GM13976 (cell line): Measurements from ENCODE around the gene SPECC1.

Experiments
- DNase-seq: peaks from one replicate; pipeline ENCODE4 v3.0.0; 2012; ENCODE audit warnings: low spot score
- in situ Hi-C: fragments of 300-500 bp; cut with MboI; formaldehyde crosslinking; loops from one replicate; pipeline ENCODE4 v1.12.0; 2022; ENCODE audit warnings: low sequenced_read_pairs, mixed read lengths, inconsistent platforms; ENCODE audit not compliant: unreplicated experiment
- TF ChIP-seq, protein P1 (sequence below): IDR thresholded peaks from 2 replicates; pipeline ENCODE4 v1.5.1; 2012; ENCODE audit warnings: borderline replicate concordance, mild to moderate bottlenecking; ENCODE audit not compliant: insufficient read depth; ENCODE audit errors: extremely low read depth, missing control alignments, control extremely low read depth

Gene SPECC1

DNA sequence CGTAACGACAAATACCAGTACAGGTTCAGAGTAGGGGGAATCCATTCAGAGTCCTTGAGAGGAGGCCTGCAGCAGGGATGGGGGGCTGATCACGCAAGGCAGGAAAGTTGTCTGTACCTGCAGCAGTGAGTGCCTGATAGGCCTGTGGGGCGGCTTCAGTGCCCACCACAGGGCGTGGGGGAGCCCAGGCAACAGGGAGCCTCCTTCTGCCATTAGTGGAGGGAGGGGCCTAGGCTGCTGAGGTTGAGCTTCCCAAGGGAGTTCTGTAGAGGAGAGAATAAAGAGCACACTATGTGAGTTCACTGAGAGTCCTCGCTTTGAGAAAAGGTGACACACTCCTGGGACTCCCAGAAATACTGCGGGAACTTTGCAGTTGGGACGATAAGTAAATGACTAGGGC lies 134.6 kb downstream of the SPECC1 start:
- TF ChIP-seq, protein P1, sequence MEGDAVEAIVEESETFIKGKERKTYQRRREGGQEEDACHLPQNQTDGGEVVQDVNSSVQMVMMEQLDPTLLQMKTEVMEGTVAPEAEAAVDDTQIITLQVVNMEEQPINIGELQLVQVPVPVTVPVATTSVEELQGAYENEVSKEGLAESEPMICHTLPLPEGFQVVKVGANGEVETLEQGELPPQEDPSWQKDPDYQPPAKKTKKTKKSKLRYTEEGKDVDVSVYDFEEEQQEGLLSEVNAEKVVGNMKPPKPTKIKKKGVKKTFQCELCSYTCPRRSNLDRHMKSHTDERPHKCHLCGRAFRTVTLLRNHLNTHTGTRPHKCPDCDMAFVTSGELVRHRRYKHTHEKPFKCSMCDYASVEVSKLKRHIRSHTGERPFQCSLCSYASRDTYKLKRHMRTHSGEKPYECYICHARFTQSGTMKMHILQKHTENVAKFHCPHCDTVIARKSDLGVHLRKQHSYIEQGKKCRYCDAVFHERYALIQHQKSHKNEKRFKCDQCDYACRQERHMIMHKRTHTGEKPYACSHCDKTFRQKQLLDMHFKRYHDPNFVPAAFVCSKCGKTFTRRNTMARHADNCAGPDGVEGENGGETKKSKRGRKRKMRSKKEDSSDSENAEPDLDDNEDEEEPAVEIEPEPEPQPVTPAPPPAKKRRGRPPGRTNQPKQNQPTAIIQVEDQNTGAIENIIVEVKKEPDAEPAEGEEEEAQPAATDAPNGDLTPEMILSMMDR = no peak
- no peak for DNase-seq
- in situ Hi-C loops = no loop called here

DNA sequence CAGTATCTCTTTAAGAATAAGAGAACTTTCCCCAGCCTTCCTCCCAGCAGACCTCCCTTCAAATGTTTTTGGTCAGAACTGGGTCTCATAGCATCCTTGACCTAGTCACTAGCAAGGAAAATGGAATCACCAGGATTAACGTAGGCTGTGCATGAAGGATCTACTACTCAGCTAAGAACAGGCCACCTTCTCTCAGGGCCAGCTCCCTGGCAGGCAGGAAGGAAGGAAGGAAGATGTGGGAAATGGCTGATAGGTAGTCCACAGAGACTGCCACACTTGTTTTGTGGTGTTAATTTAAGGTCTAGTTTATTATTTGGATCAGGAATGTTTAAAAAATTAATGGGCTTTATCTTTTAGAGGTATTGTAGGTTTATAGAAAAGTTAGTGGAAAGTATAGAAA lies 136.4 kb downstream of the SPECC1 start:
- TF ChIP-seq, protein P1 = no peak
- in situ Hi-C loops = no loop called here
- DNase-seq = no peak

DNA sequence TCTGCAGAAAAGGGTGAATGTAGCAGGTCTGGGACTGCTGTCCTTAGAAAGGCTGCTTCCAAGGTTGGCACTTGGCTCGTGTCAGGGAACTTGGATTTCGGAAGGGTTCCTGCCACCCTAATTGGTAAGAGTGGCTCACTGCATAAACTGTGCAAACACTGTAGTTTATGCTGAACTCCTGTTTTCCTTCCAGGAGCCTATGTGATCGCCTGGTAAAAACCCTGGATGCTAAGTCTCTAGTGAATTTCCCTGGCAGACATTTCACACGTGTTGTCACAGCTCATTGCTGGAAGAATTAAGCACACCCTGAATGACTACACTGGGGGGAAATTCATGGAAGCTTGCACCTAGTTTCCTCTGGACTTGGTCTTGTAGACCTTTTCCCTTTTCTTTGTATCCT lies 140.1 kb downstream of the SPECC1 start:
- in situ Hi-C loops = no loop called here
- TF ChIP-seq, protein P1 = no peak
- no peak for DNase-seq

DNA sequence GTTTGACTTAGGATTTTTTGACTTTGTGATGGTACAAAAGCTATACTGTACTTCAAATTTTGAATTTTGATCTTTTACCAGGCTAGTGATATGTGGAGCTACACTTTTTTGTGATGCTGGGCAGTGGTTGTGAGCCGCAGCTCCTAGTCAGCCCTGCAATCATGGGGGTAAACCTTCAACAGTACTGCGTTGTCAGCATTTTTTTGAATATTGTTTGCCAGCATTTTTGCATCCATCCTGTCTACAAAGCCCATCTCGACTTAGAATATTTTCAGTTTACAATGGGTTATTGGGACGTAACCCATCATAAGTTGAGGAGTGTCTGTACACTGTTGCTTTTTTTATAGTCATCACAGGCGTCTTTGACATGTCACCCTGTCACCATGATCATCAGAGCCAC lies 142.0 kb downstream of the SPECC1 start:
- no peak for DNase-seq
- in situ Hi-C loops = no loop called here
- TF ChIP-seq, protein P1 = no peak

DNA sequence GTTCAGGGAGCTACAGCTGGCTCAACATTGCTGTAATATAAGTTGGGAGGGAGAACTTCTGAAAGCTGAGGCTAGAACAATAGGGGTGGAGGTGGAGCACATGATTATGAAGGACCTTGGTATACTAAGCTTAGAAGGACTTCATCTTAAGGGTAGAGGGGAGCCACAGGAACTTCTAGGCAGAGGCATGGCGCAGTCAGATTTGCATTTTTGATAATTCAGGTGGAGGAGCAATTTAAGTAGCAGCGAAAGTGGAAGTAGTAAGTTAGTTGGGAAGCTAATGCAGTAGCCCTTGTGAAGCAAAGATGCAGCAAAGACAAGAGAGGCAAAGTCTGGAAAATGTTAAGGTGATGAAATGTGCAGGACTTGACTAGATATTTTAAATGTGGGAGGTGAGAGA lies 144.1 kb downstream of the SPECC1 start:
- in situ Hi-C loops = no loop called here
- TF ChIP-seq, protein P1 = no peak
- DNase-seq = peak; percentile 27

DNA sequence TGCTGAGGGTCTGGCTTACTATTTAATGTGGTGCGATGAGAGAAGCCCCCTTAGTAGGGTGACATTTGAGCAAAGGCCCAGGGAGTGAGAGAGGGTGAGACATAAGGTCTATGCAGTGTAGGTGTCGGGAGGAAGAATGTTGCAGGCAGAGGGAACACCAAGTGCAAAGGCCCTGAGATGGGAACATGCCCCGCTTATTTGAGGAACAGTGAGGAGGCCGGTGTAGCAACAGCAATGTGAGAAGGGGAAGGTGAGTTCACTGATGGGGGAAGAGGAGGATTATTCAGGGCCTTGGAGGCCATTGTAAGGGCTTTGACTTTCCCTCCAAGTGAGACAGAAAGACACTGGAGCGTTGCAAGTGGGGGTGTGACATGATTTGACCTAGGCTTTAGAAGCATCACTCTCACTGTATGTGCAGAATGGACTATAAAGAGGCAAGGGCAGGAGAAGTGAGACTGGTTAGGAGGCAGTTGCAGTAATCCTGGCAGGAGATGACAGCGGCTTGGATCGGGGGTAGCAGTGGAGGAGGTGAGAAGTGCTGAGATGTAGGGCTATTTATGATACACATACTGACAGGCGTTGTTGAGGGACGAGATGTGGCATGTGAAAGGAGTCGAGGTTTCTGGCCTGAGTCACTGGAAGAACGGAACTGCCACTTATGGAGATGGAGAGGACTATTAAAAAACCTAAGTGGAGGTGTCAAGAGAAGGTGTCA lies 145.3 kb downstream of the SPECC1 start:
- no peak for DNase-seq
- in situ Hi-C loops = no loop called here
- TF ChIP-seq, protein P1 = no peak
